SU-DHL-6 (cell line): ENCODE data around the gene PTGER1.

Experiments
- CTCF ChIP-seq: fragments of 200-600 bp; sonication (generic); IDR thresholded peaks from one replicate; pipeline ENCODE4 v1.5.1; 2017; ENCODE audit warnings: antibody characterized with exemption, mild to moderate bottlenecking, low read length, moderate library complexity; ENCODE audit not compliant: insufficient read depth, poor library complexity, severe bottlenecking
- EZH2phosphoT487 ChIP-seq: fragments of 200-600 bp; sonication (generic), shearing (Covaris generic); conservative IDR thresholded peaks from 2 replicates; pipeline ENCODE4 v1.6.1; 2018; ENCODE audit warnings: mild to moderate bottlenecking, antibody characterized with exemption, low read length, moderate library complexity, mixed read lengths

- TF ChIP-seq EZH2phosphoT487 (no peak), CTCF (no peak)
Observed at GRCh38 chr19:14516048-14516534, 40.9 kb upstream of the PTGER1 start.
